Loucy (cell line): ENCODE data around the gene L3MBTL2.

Experiments
- CTCF ChIP-seq: fragments of 200-600 bp; sonication (generic); conservative IDR thresholded peaks from 2 replicates; pipeline ENCODE4 v1.5.1; 2014; ENCODE audit warnings: mild to moderate bottlenecking, antibody characterized with exemption, low read length
- EZH2phosphoT487 ChIP-seq: fragments of 200-600 bp; IDR thresholded peaks from 2 replicates; pipeline ENCODE4 v1.6.1; 2018; ENCODE audit warnings: antibody characterized with exemption, mild to moderate bottlenecking, moderate library complexity, borderline replicate concordance

GRCh38 chr22:41230401-41230785, 25.3 kb downstream of the L3MBTL2 start:
- no peak for TF ChIP-seq CTCF
- TF ChIP-seq EZH2phosphoT487 = no peak
